ENCODE data around the gene SLC22A12.

SLC22A12 gene

DNA sequence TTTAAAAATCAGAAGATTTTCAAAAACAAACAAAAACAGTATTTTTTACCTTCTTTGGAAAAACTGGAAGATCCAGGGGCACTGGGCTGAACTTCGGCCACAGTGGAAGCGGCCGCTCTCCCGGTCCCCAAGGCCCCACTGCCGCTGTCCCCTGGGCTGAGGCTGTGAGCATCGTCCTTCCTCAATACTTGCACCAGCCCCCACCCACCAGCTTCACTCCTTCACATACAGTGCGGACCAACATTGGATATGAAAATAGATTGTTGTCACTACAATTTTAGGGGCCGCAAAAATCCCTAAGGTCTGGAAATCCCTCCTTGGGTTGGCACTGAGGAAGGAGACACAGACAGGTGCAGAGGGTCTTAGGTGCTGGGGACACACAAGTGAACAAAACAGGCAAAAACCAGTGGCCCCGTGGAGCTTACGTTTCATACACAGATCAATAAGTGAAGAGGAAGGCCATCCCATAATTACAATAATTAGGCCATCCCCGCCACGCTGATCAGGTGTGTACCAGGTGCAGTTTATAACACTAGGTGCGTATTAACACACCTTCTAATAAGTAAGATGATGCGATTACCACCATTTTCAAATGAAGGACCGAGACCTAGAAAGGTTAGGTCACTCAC, 28.2 kb upstream of the SLC22A12 start:
- no peak for DNase-seq (ENCODE audit: low spot score)

GRCh38 chr11:64563966-64564365, 27.1 kb upstream of the SLC22A12 start:
- no peak for DNase-seq (ENCODE audit: low spot score)

- DNase-seq (ENCODE audit: low spot score) = no peak
Measured at GRCh38 chr11:64564419-64564818, 26.6 kb upstream of the SLC22A12 start.

GRCh38 chr11:64564947-64565889, 25.8 kb upstream of the SLC22A12 start:
- DNase-seq (ENCODE audit: low spot score) = no peak

DNA sequence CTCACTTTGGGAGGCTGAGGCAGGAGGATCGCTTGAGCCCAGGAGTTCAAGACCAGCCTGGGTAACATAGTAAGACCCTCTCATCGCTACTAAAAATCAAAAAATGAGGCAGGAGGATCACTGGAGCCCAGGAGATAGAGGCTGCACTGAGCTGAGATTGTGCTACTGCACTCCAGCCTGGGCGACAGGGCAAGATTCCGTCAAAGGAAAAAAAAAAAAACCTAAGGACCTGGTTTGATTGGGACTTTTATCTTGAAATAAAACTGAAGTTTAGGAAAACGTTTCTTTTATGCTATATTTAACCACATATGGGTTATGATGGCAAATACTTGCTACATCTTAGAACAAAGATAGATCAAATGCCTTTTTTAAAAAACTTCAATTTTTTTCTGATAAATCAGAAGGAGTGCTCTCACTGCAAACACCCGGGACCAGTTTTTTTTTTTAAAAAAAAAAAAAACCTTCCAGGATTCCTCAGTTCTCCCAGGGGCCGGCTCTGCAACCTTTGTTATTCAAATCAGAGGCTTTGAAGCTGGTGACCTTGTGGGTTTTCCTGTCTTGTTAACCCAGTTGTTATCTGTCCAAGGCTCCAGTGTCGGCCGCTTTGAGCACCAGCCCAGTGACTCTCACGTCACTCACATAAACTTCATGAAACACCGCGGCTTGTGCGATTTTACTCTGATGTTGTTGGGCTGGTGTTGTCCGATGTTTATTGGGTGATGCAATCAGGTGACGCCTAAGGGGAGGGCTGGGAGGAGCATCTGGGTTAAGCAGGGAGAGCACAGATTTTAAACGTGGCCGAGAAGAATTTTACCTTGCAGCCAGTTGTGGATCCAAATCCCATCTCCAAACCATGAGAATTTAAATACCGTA, 24.7 kb upstream of the SLC22A12 start:
- peak; percentile 3 for DNase-seq (ENCODE audit: low spot score)

GRCh38 chr11:64566915-64567891, 23.8 kb upstream of the SLC22A12 start:
- no peak for DNase-seq (ENCODE audit: low spot score)

- DNase-seq (ENCODE audit: low spot score) = no peak
Measured at GRCh38 chr11:64568041-64568571, 22.9 kb upstream of the SLC22A12 start.

DNA sequence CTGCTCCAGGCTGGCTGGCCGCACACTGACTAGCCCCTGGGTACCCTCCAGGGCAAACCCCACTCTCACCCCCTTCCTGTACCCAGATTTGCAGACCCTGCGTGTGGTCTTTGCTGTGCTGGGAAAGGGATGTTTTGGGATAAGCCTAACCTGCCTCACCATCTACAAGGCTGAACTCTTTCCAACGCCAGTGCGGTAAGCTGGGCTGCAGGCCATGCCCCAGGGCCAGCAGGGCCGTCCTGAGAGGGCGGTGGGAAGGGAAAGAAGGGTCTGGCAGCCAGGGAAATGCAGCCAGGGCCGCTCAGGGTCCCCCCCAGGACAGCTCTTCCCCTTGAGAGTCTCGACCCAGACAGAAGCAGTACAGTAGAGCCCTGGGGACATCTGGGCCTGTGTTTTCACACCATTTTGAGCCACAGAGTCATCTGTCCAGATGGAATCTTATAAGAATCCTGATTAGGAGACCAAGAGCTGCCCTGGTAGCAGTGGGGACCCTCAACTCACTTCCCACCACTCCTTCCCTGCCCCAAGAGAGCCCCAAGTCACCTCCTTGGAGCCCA, 22.4 kb upstream of the SLC22A12 start:
- DNase-seq (ENCODE audit: low spot score) = no peak

- no peak for DNase-seq (ENCODE audit: low spot score)
Measured at GRCh38 chr11:64569300-64569970, 21.6 kb upstream of the SLC22A12 start.

DNA sequence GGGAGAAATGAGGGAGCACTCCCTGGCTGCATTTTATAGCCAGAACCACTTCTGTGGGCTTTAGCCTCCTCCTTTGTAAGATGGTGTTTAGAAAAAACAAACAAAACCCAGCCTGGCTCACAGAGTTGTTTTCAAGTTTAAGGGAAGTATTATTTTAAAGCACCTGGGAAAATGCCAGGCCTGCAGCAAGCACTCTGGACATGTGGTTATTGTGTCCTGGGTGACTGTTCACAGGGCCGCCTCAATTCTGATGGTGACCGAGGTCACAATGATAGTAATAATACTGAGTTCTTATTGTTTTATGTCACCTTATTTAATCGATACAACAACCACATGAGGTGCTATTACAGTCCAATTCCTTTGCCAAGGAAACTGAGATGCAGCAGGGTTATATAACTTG, 20.7 kb upstream of the SLC22A12 start:
- no peak for DNase-seq (ENCODE audit: low spot score)

DNA sequence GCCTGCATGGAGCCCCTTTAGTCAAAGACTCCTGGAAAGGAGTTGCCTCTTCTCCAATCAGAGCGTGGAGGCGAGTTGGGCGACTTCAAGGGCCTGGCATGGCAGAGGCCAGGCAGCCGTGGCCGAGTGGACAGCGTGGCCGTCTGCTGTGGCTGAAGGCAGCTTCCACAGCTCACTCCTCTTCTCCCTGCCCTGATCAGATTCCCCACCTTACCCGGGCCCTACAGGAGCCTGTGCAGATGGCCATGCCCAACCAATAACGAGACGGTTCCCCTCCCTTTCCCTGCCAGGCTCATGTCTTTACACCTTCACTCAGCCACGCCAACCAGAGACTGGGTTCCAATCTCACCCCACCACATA, 20.0 kb upstream of the SLC22A12 start:
- DNase-seq (ENCODE audit: low spot score) = no peak

- no peak for DNase-seq (ENCODE audit: low spot score)
Measured at GRCh38 chr11:64571410-64572091, 19.5 kb upstream of the SLC22A12 start.

DNA sequence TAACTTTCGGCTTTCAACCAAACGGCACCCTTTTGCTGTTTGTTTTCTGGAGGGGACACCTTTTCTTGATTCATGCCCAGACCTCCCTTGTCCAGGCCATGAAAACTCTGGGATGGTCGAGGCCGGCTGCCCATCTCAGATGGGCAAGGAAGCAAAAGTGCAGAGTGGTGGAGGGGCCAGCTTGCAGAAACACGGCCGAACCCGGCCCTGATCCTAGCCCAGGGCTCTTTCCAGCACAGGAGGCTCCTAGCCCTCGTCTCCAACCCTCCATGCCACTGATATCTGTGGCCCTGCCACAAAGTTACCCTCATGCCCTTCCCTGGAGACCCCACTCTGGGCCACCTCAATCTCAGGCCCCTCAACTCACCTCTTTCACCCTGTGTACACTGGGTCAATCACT, 18.9 kb upstream of the SLC22A12 start:
- no peak for DNase-seq (ENCODE audit: low spot score)

- DNase-seq (ENCODE audit: low spot score) = no peak
Measured at GRCh38 chr11:64577202-64577601, 13.8 kb upstream of the SLC22A12 start.

- DNase-seq (ENCODE audit: low spot score) = no peak
Measured at GRCh38 chr11:64580412-64580811, 10.6 kb upstream of the SLC22A12 start.

DNA sequence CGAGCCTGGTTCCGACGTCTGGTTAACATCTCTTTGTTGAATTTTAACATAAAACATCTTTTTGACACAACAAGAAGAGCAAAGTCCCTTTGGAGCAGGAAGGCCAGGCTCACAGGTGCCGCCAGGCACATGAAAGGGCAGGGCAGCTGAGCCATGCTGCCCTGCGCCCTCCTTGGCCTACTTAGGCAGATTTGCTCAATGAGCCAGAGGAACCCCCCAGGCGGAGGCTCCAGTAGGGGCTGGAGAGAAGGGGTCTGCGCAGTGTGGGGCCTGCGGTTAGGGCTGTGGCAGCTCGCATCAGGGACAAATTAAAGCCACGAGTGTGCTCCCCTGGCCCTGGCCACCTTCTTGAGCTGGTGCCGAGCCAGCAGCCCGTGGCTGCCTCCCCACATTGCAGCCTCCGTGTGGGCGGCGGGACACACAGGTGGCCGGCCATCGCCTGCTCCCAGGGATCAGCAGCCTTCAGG, 9.9 kb upstream of the SLC22A12 start:
- no peak for DNase-seq (ENCODE audit: low spot score)

GRCh38 chr11:64582885-64583284, 8.1 kb upstream of the SLC22A12 start:
- DNase-seq (ENCODE audit: low spot score) = no peak

GRCh38 chr11:64583296-64584262, 7.4 kb upstream of the SLC22A12 start:
- no peak for DNase-seq (ENCODE audit: low spot score)
